ENCODE measurements around the gene YWHAE.

The YWHAE gene

GRCh38 chr17:1325766-1326165, 74.3 kb downstream of the YWHAE start:
- Histone ChIP-seq H3F3A (ENCODE audit: insufficient read depth, low read length) (no peaks in the 10 kb centered on the region), H3K79me2 (ENCODE audit: insufficient read depth, low read length) (no peaks in the 10 kb centered on the region), H3K9me3 (ENCODE audit: low read length) (no peaks in the 10 kb centered on the region), H3K9me2 (ENCODE audit: low read depth, low read length) (no peaks in the 10 kb centered on the region), H3K36me3 (ENCODE audit: insufficient read depth, low read length) (no peaks in the 10 kb centered on the region), H3K4me1 (ENCODE audit: insufficient read depth, low read length, severe bottlenecking) (no peaks in the 10 kb centered on the region), H3K9ac (ENCODE audit: low read length) (no peak overlapping the region), H3K4me2 (ENCODE audit: low read length) (no peak overlapping the region), H4K20me1 (ENCODE audit: insufficient read depth, low read length) (no peaks in the 10 kb centered on the region), H3K4me3 (ENCODE audit: low read depth, low read length, poor library complexity, severe bottlenecking) (no peak overlapping the region), H2AFZ (ENCODE audit: low read length) (no peak overlapping the region), H3K27me3 (ENCODE audit: insufficient read depth, low read length) (peaks cover 4% of the 10 kb centered on the region), H3K27ac (ENCODE audit: low read depth, low read length, poor library complexity, severe bottlenecking) (no peak overlapping the region)
- TF ChIP-seq, protein P1, sequence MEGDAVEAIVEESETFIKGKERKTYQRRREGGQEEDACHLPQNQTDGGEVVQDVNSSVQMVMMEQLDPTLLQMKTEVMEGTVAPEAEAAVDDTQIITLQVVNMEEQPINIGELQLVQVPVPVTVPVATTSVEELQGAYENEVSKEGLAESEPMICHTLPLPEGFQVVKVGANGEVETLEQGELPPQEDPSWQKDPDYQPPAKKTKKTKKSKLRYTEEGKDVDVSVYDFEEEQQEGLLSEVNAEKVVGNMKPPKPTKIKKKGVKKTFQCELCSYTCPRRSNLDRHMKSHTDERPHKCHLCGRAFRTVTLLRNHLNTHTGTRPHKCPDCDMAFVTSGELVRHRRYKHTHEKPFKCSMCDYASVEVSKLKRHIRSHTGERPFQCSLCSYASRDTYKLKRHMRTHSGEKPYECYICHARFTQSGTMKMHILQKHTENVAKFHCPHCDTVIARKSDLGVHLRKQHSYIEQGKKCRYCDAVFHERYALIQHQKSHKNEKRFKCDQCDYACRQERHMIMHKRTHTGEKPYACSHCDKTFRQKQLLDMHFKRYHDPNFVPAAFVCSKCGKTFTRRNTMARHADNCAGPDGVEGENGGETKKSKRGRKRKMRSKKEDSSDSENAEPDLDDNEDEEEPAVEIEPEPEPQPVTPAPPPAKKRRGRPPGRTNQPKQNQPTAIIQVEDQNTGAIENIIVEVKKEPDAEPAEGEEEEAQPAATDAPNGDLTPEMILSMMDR (IDR thresholded peaks at IDR 0.05; ENCODE audit: low read length) = no peak
- TF ChIP-seq EZH2 (IDR thresholded peaks at IDR 0.05; ENCODE audit: borderline replicate concordance, low read length) = no peak

DNA sequence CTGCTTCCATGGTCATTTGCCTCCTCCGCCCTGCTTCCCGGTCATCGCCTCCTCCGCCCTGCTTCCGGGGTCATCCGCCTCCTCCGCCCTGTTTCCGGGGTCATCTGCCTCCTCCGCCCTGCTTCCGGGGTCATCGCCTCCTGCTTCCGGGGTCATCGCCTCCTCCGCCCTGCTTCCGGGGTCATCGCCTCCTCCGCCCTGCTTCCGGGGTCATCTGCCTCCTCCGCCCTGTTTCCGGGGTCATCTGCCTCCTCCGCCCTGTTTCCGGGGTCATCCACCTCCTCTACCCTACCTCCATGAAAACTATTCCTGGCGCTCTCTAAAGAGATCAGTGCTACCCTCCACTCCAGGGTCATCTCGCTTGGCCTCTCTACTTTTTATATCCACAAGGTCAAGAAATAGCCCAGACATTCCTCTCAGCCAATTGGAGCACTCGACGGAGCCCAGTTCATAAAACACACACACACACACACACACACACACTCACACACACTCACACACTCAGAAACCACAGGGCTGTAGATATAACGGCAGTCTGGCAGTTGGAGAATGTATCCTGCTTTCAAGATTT, 75.7 kb downstream of the YWHAE start:
- no peak overlapping the region for H3K4me3 ChIP-seq (ENCODE audit: low read depth, low read length, poor library complexity, severe bottlenecking)
- no peaks in the 10 kb centered on the region for H4K20me1 ChIP-seq (ENCODE audit: insufficient read depth, low read length)
- no peaks in the 10 kb centered on the region for H3K4me1 ChIP-seq (ENCODE audit: insufficient read depth, low read length, severe bottlenecking)
- no peak overlapping the region for H3K9ac ChIP-seq (ENCODE audit: low read length)
- TF ChIP-seq, protein P1 (IDR thresholded peaks at IDR 0.05; ENCODE audit: low read length) = no peak
- no peak for TF ChIP-seq EZH2 (IDR thresholded peaks at IDR 0.05; ENCODE audit: borderline replicate concordance, low read length)
- no peaks in the 10 kb centered on the region for H3K9me2 ChIP-seq (ENCODE audit: low read depth, low read length)
- peaks cover 2% of the 10 kb centered on the region for H3K27me3 ChIP-seq (ENCODE audit: insufficient read depth, low read length)
- no peaks in the 10 kb centered on the region for H3K36me3 ChIP-seq (ENCODE audit: insufficient read depth, low read length)
- no peak overlapping the region for H3K27ac ChIP-seq (ENCODE audit: low read depth, low read length, poor library complexity, severe bottlenecking)
- no peak overlapping the region for H2AFZ ChIP-seq (ENCODE audit: low read length)
- no peak overlapping the region for H3K4me2 ChIP-seq (ENCODE audit: low read length)
- H3K9me3 ChIP-seq (ENCODE audit: low read length) = no peaks in the 10 kb centered on the region
- no peaks in the 10 kb centered on the region for H3F3A ChIP-seq (ENCODE audit: insufficient read depth, low read length)
- no peaks in the 10 kb centered on the region for H3K79me2 ChIP-seq (ENCODE audit: insufficient read depth, low read length)

DNA sequence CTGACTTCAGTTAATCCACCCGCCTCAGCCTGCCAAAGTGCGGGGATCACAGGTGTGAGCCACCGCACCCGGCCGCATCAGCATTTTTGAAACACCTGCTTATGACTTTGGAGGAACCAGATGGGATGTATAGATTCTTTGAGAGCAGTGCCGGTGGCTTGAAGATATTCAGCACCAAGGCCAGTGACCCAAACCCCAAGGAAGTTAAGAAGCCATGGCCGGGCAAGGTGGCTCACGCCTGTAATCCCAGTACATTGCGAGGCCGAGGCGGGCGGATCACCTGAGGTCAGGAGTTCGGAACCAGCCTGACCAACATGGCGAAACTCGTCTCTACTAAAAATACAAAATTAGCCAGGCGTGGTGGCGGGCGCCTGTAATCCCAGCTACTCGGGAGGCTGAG, 76.7 kb downstream of the YWHAE start:
- Histone ChIP-seq H3F3A (ENCODE audit: insufficient read depth, low read length) (no peaks in the 10 kb centered on the region), H3K9ac (ENCODE audit: low read length) (no peak overlapping the region), H3K27me3 (ENCODE audit: insufficient read depth, low read length) (no peaks in the 10 kb centered on the region; the same call in 1 of the 2 replicates)

More for the DNA sequence above, 76.7 kb downstream of the YWHAE start:
- Histone ChIP-seq H3K27ac (ENCODE audit: low read depth, low read length, poor library complexity, severe bottlenecking) (no peak overlapping the region), H3K9me3 (ENCODE audit: low read length) (no peaks in the 10 kb centered on the region), H3K4me1 (ENCODE audit: insufficient read depth, low read length, severe bottlenecking) (no peaks in the 10 kb centered on the region), H3K79me2 (ENCODE audit: insufficient read depth, low read length) (no peaks in the 10 kb centered on the region), H4K20me1 (ENCODE audit: insufficient read depth, low read length) (no peaks in the 10 kb centered on the region), H3K36me3 (ENCODE audit: insufficient read depth, low read length) (no peaks in the 10 kb centered on the region), H3K4me2 (ENCODE audit: low read length) (no peak overlapping the region), H2AFZ (ENCODE audit: low read length) (no peak overlapping the region), H3K4me3 (ENCODE audit: low read depth, low read length, poor library complexity, severe bottlenecking) (no peak overlapping the region), H3K9me2 (ENCODE audit: low read depth, low read length) (no peaks in the 10 kb centered on the region)
- TF ChIP-seq EZH2 (IDR thresholded peaks at IDR 0.05; ENCODE audit: borderline replicate concordance, low read length) = no peak
- TF ChIP-seq, protein P1 (IDR thresholded peaks at IDR 0.05; ENCODE audit: low read length) = no peak

Data from OCI-LY1 (cell line).